ENCODE data around the gene CRAT.

DNA sequence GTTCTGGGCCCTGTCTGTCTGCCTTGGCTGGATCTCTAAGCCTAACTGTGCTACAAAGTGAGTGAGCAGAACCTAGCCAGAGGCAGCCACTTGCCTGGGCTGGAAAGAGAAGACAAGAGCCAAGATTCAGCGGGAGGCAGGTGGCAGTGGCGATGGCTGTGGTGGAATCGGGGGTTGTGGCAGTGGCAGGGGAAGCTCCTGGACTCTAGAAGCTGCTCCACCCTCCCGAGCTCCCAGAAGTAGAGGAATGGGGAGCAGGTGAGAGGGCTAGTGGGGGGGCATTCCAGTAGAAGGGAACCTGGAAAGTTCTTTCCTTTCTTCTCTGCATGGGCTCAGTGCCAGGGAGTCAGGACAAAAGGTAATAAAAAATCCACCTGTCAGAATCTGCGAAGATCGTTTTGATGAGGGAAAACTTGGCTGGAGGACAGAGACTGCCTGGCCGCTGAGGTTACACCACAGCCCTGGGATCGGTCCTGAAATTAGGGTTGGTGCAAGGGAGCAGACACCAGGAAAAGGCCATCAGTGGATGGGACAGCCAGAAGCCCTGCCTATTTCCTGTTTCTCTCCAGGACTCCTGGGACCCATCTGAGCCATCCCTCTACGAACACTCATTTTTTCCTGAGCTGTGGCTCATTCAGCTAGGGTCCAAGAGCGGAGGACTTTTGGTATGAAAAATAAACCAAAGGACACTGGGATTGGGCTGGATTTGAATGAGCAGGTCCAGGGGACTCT is 1.6 kb downstream of the CRAT start:
- TF ChIP-seq POLR2A (IDR thresholded peaks at IDR 0.05; ENCODE audit: low read depth, low read length): no peak
- TF ChIP-seq TAF1 (IDR thresholded peaks at IDR 0.05; ENCODE audit: borderline replicate concordance, low read depth, low read length): no peak

Measured in GM12892 (cell line).